IMR-90 (cell line): Measurements from ENCODE around the gene ARL2. TPM values are rescaled to one million over a fixed set of nuclear protein-coding genes. Genes with fewer than 3 reads are reported as not detected.
A peak's percentile ranks its signal among the peaks of the same experiment; 100 is the strongest.
"Not testable (repeated sequence)": the region's sequence is repeated elsewhere in the genome, so short reads cannot be mapped to it uniquely, and the experiment has no call there.

Source experiments
- ATAC-seq: fragments of 200-7000 bp; cut with Tn5 transposase; 2 replicates; pipeline ENCODE4 v1.9.1; 2020; ENCODE audit warnings: low read depth, mild to moderate bottlenecking, moderate library complexity
- BruUV-seq: library from RNA; stranded (reverse); fragments of 400-500 nt; replicated peaks from 2 replicates; lab custom pipeline; 2021; lab: Mats Ljungman, UMichigan
- CTCF ChIA-PET: fragments of 300-600 bp; formaldehyde crosslinking; extraction: SDS; loops from one replicate; lab custom pipeline; 2021; ENCODE audit warnings: antibody characterized with exemption; lab: Yijun Ruan, JAX
- POLR2A ChIA-PET: fragments of 300-600 bp; sonication (Branson Sonifier 250); formaldehyde crosslinking; loops from one replicate; lab custom pipeline; 2022; ENCODE audit warnings: antibody characterized with exemption; ENCODE audit not compliant: unreplicated experiment; lab: Charles Lee
- DNase-seq: peaks from one replicate; pipeline ENCODE4 v3.0.0; 2013
- H2AFZ ChIP-seq: replicated peaks from 2 replicates; pipeline ENCODE3; 2013; ENCODE audit warnings: low read length, mild to moderate bottlenecking; ENCODE audit not compliant: poor library complexity
- H2AK5ac ChIP-seq: 2 replicates; pipeline ENCODE4 v1.6.1; 2013; ENCODE audit warnings: low read depth, low read length, inconsistent platforms
- H2AK9ac ChIP-seq: replicated peaks from 2 replicates; pipeline ENCODE3; 2013; ENCODE audit warnings: mild to moderate bottlenecking, low read depth, low read length, moderate library complexity; ENCODE audit not compliant: poor library complexity
- H2BK120ac ChIP-seq: 2 replicates; pipeline ENCODE4 v1.6.1; 2013; ENCODE audit warnings: low read depth, low read length, inconsistent platforms
- H2BK15ac ChIP-seq: 3 replicates; pipeline ENCODE4 v1.6.1; 2013; ENCODE audit warnings: low read depth, low read length, inconsistent platforms
- H2BK20ac ChIP-seq: 2 replicates; pipeline ENCODE4 v1.6.1; 2013; ENCODE audit warnings: low read depth, mild to moderate bottlenecking, inconsistent platforms, low read length, moderate library complexity
- H2BK5ac ChIP-seq: 2 replicates; pipeline ENCODE4 v1.6.1; 2013; ENCODE audit warnings: mild to moderate bottlenecking, low read depth, low read length, inconsistent platforms; ENCODE audit not compliant: poor library complexity, severe bottlenecking
- H3K14ac ChIP-seq: replicated peaks from 2 replicates; pipeline ENCODE4 v1.6.1; 2013; ENCODE audit warnings: low read depth, low read length, inconsistent platforms
- H3K18ac ChIP-seq: 2 replicates; pipeline ENCODE4 v1.6.1; 2013; ENCODE audit warnings: low read depth, low read length, control low read depth
- H3K23ac ChIP-seq: 2 replicates; pipeline ENCODE4 v1.6.1; 2013; ENCODE audit warnings: low read depth, low read length, inconsistent platforms
- H3K27ac ChIP-seq: 2 replicates; pipeline ENCODE4 v1.5.1; 2013; ENCODE audit warnings: mild to moderate bottlenecking, control low read depth, low read length; ENCODE audit not compliant: insufficient read depth
- H3K27me3 ChIP-seq: 2 replicates; pipeline ENCODE4 v1.6.1; 2013; ENCODE audit warnings: low read length; ENCODE audit not compliant: control insufficient read depth, insufficient read depth
- H3K36me3 ChIP-seq: 2 replicates; pipeline ENCODE4 v1.6.1; 2013; ENCODE audit warnings: low read length, mixed read lengths; ENCODE audit not compliant: control insufficient read depth, insufficient read depth
- H3K4ac ChIP-seq: 2 replicates; pipeline ENCODE4 v1.6.1; 2013; ENCODE audit warnings: low read depth, low read length, inconsistent platforms
- H3K4me1 ChIP-seq: 2 replicates; pipeline ENCODE4 v1.6.1; 2013; ENCODE audit warnings: low read length, mixed read lengths; ENCODE audit not compliant: control insufficient read depth, insufficient read depth
- H3K4me2 ChIP-seq: 2 replicates; pipeline ENCODE4 v1.6.1; 2013; ENCODE audit warnings: low read depth, mild to moderate bottlenecking, control low read depth, low read length, moderate library complexity
- H3K4me3 ChIP-seq: 2 replicates; pipeline ENCODE4 v1.5.1; 2013; ENCODE audit warnings: low read depth, mild to moderate bottlenecking, control low read depth, low read length, moderate library complexity; ENCODE audit not compliant: insufficient read depth
- H3K56ac ChIP-seq: 2 replicates; pipeline ENCODE4 v1.6.1; 2013; ENCODE audit warnings: low read length, inconsistent platforms; ENCODE audit not compliant: insufficient read depth; ENCODE audit errors: extremely low read depth
- H3K79me1 ChIP-seq, 2 experiments: 2 replicates each; pipeline ENCODE4 v1.6.1; 2013; ENCODE audit warnings: low read length in 2 of 2, inconsistent platforms in 1 of 2, low read depth in 1 of 2
- H3K9ac ChIP-seq: 2 replicates; pipeline ENCODE4 v1.6.1; 2013; ENCODE audit warnings: low read depth, low read length, control low read depth
- H3K9me1 ChIP-seq: 2 replicates; pipeline ENCODE4 v1.6.1; 2013; ENCODE audit warnings: low read length, inconsistent platforms; ENCODE audit not compliant: insufficient read depth
- H3K9me3 ChIP-seq: 2 replicates; pipeline ENCODE4 v1.6.1; 2013; ENCODE audit warnings: low read length; ENCODE audit not compliant: control insufficient read depth, insufficient read depth
- H4K20me1 ChIP-seq: 2 replicates; pipeline ENCODE4 v1.6.1; 2013; ENCODE audit warnings: low read length, inconsistent platforms; ENCODE audit not compliant: insufficient read depth
- H4K5ac ChIP-seq: 2 replicates; pipeline ENCODE4 v1.6.1; 2013; ENCODE audit warnings: mild to moderate bottlenecking, low read depth, low read length, control low read depth
- H4K8ac ChIP-seq, 2 experiments: 2 replicates each; pipeline ENCODE4 v1.6.1; 2013; ENCODE audit warnings: low read depth in 2 of 2, low read length in 2 of 2, control low read depth in 1 of 2, inconsistent platforms in 1 of 2
- H4K91ac ChIP-seq: 2 replicates; pipeline ENCODE4 v1.6.1; 2013; ENCODE audit warnings: low read depth, low read length, inconsistent platforms; ENCODE audit not compliant: insufficient read depth
- CHD1 ChIP-seq: IDR thresholded peaks from 2 replicates; pipeline ENCODE4 v1.6.1; 2012; ENCODE audit warnings: low read depth, low read length, improper control_type of control experiment
- MAFK ChIP-seq: IDR thresholded peaks from 2 replicates; pipeline ENCODE4 v1.6.1; 2012; ENCODE audit warnings: low read depth, low read length, improper control_type of control experiment
- MXI1 ChIP-seq: IDR thresholded peaks from 2 replicates; pipeline ENCODE4 v1.6.1; 2012; ENCODE audit warnings: low read depth, mild to moderate bottlenecking, low read length, moderate library complexity, borderline replicate concordance
- NFE2L2 ChIP-seq: fragments of 150-350 bp; IDR thresholded peaks from 2 replicates; pipeline ENCODE4 v1.6.1; 2016; ENCODE audit warnings: low read depth, mild to moderate bottlenecking, low read length
- POLR2A ChIP-seq: IDR thresholded peaks from 2 replicates; pipeline ENCODE4 v1.6.1; 2012; ENCODE audit warnings: mild to moderate bottlenecking, low read depth, low read length
- RCOR1 ChIP-seq: IDR thresholded peaks from 2 replicates; pipeline ENCODE4 v1.6.1; 2012; ENCODE audit warnings: mild to moderate bottlenecking, low read length, improper control_type of control experiment; ENCODE audit not compliant: insufficient replicate concordance
- SMC3 ChIP-seq: fragments of 150-350 bp; IDR thresholded peaks from 2 replicates; pipeline ENCODE4 v1.6.1; 2016; ENCODE audit warnings: low read depth, mild to moderate bottlenecking, antibody characterized with exemption, low read length, moderate library complexity
- WGBS, 2 experiments: methylation state at CpG; one replicate each; pipeline versions ENCODE4 v1.1.5 to v1.1.7; 2013; ENCODE audit warnings: missing lambda C conversion rate in 2 of 2; ENCODE audit not compliant: insufficient read length in 1 of 2; ENCODE audit errors: extremely low coverage in 2 of 2; 5-methylcytosine and 5-hydroxymethylcytosine counted together
- dilution Hi-C: fragments of 300-500 bp; cut with HindIII; formaldehyde crosslinking; loops from one replicate; pipeline ENCODE4 v1.14.3; 2018; ENCODE audit warnings: low sequenced_read_pairs; ENCODE audit not compliant: unreplicated experiment
- in situ Hi-C: fragments of 300-500 bp; cut with MboI; formaldehyde crosslinking; loops from 3 replicates; pipeline ENCODE4 v1.14.3; 2019; ENCODE audit warnings: low sequenced_read_pairs, inconsistent platforms, mixed read lengths
- intact Hi-C: fragments of 100-400 bp; cut with micrococcal nuclease; formaldehyde crosslinking; loops from 2 replicates; pipeline ENCODE4 v1.10.0; 2022
- polyA plus RNA-seq, 3 experiments: library from polyadenylated mRNA; depleted of rRNA; stranded (reverse); fragments of >200 nt; gene quantifications; 2 replicates each; pipeline ENCODE4 v1.2.3, GENCODE V29; 2012; ENCODE audit warnings: low replicate concordance in 1 of 3
- total RNA-seq: library from RNA; depleted of rRNA; stranded (reverse); fragments of >200 nt; gene quantifications from 2 replicates; pipeline ENCODE4 v1.2.3, GENCODE V29; 2012

ARL2 gene
- total and polyA plus RNA-seq, 2 of the 4 experiments (the other 2 are of a cell fraction) = 48.9 to 152 TPM

- TF ChIP-seq MAFK = no peak
- no peak for TF ChIP-seq NFE2L2
- TF ChIP-seq SMC3 = no peak
These were observed 11.3 kb upstream of the ARL2 start (continued) for GRCh38 chr11:65002706-65003105.

- H2AK9ac ChIP-seq = no peak overlapping the region
- no peak overlapping the region for H3K23ac ChIP-seq
- H2BK120ac ChIP-seq = no peak overlapping the region
- dilution Hi-C loops (no loop called here), in situ Hi-C loops (loop anchor here (10.0 kb wide), 1 partner anchor 158 kb away; the partner anchor contains the start of gene CDC42BPG), intact Hi-C loops (no loop called here)
- peak; percentile 56 for TF ChIP-seq RCOR1
- TF ChIP-seq MXI1 = peak; percentile 73; the same call in 1 of the 2 replicates
- no peak for TF ChIP-seq POLR2A
- TF ChIP-seq CHD1 = no peak
- no peak overlapping the region for H2BK15ac ChIP-seq
- H3K4ac ChIP-seq = no peak overlapping the region
- H4K8ac ChIP-seq = no peak overlapping the region
- H3K4me2 ChIP-seq = no peak overlapping the region
- no peaks in the 10 kb centered on the region for H3K9me3 ChIP-seq
- no peaks in the 10 kb centered on the region for H3K36me3 ChIP-seq
- POLR2A ChIA-PET = no interaction called here
- no peak overlapping the region for H3K18ac ChIP-seq
- ATAC-seq (peak; percentile 55), DNase-seq (peak; percentile 66)
- no TSS peak for BruUV-seq
- H3K9ac ChIP-seq = no peak overlapping the region
- no peak overlapping the region for H2BK5ac ChIP-seq
- no peak overlapping the region for H3K14ac ChIP-seq
- no peak overlapping the region for H4K91ac ChIP-seq
- no peak overlapping the region for H3K4me3 ChIP-seq
- H2AK5ac ChIP-seq = no peak overlapping the region
- no peak overlapping the region for H2BK20ac ChIP-seq
- H4K5ac ChIP-seq = no peak overlapping the region
- H3K56ac ChIP-seq = no peak overlapping the region
- no peaks in the 10 kb centered on the region for H3K27me3 ChIP-seq
- WGBS, 2 experiments = 80% methylated on average over 1 of the region's 7 CpGs; no CpG with 5 or more reads in 1 of the 2 experiments
- H4K20me1 ChIP-seq = no peaks in the 10 kb centered on the region
- no peak overlapping the region for H3K27ac ChIP-seq
- peaks cover 11% of the 10 kb centered on the region for H3K9me1 ChIP-seq
- H3K79me1 ChIP-seq = no peaks in the 10 kb centered on the region; a peak in 1 of 4 replicates
- CTCF ChIA-PET = no interaction called here
- peaks cover 5% of the 10 kb centered on the region; the same call in 1 of the 2 replicates for H3K4me1 ChIP-seq
- H2AFZ ChIP-seq = peak overlapping the region; percentile 21
These were observed 10.7 kb upstream of the ARL2 start for GRCh38 chr11:65003282-65003681.

- WGBS, 2 experiments = 40% methylated on average over 1 of the region's 3 CpGs; no CpG with 5 or more reads in 1 of the 2 experiments
- H2BK5ac ChIP-seq, ATAC-seq, H2AFZ ChIP-seq, H3K9me3 ChIP-seq, H3K4me3 ChIP-seq, H2AK9ac ChIP-seq, H2BK15ac ChIP-seq, H3K4me1 ChIP-seq, H3K4ac ChIP-seq, H3K23ac ChIP-seq, intact Hi-C loops, H3K79me1 ChIP-seq, CTCF ChIA-PET, H2BK120ac ChIP-seq, H4K91ac ChIP-seq, H3K36me3 ChIP-seq, H2AK5ac ChIP-seq, H3K14ac ChIP-seq, H2BK20ac ChIP-seq, BruUV-seq, H3K18ac ChIP-seq, H3K4me2 ChIP-seq, H3K56ac ChIP-seq, POLR2A ChIA-PET, dilution Hi-C loops, H4K20me1 ChIP-seq, H3K27me3 ChIP-seq, H3K27ac ChIP-seq, H3K9ac ChIP-seq, DNase-seq, H4K5ac ChIP-seq, H4K8ac ChIP-seq: not testable (repeated sequence)
- peaks cover 11% of the 10 kb centered on the region for H3K9me1 ChIP-seq
- in situ Hi-C loops = loop anchor here (10.0 kb wide), 1 partner anchor 159 kb away; the partner anchor contains the start of gene CDC42BPG
These were observed 10.0 kb upstream of the ARL2 start for GRCh38 chr11:65003968-65004367.
